Gastroesophageal sphincter (tissue), 4 donors: Measurements from ENCODE around the gene RBFOX2. TPM values are rescaled to one million over a fixed set of nuclear protein-coding genes. Genes with fewer than 3 reads are reported as not detected.
A peak's percentile ranks its signal among the peaks of the same experiment; 100 is the strongest.

Source experiments
- ATAC-seq: fragments of 150-250 bp; one replicate; pipeline ENCODE4 v1.9.1; 2016; ENCODE audit warnings: mild to moderate bottlenecking, moderate library complexity
- H3K27ac ChIP-seq, 4 donors: fragments of 200-600 bp; sonication (generic) in 3 of 4; 1 replicate in 3 of 4; 2 replicates in 1 of 4; pipeline ENCODE4 v1.5.1; 2016 to 2019
- H3K27me3 ChIP-seq: fragments of 200-600 bp; sonication (generic); one replicate; pipeline ENCODE4 v1.5.1; 2019
- H3K36me3 ChIP-seq, 2 donors: fragments of 200-600 bp; sonication (generic); one replicate each; pipeline ENCODE4 v1.5.1; 2019; ENCODE audit warnings: control low read depth in 1 of 2
- H3K4me1 ChIP-seq, 3 donors: fragments of 200-600 bp; sonication (generic); 1 replicate in 2 of 3; 2 replicates in 1 of 3; pipeline ENCODE4 v1.5.1; 2016 to 2019; ENCODE audit warnings: control low read depth in 2 of 3
- H3K4me3 ChIP-seq, 2 donors: fragments of 200-600 bp; sonication (generic); one replicate each; pipeline ENCODE4 v1.5.1; 2019; ENCODE audit warnings: mild to moderate bottlenecking in 1 of 2, moderate library complexity in 1 of 2
- H3K9me3 ChIP-seq, 3 donors: fragments of 200-600 bp; sonication (generic); one replicate each; pipeline ENCODE4 v1.5.1; 2017 to 2019; ENCODE audit warnings: control low read depth in 2 of 3
- CTCF ChIP-seq, 4 experiments: fragments of 200-600 bp in 2 of 4; fragments of 450-650 bp in 2 of 4; sonication (generic) in 1 of 4; IDR thresholded peaks; one replicate each; pipeline ENCODE4 v1.5.1; 2017 to 2019; ENCODE audit warnings: antibody characterized with exemption in 4 of 4, mild to moderate bottlenecking in 2 of 4, moderate library complexity in 2 of 4
- EP300 ChIP-seq: sonication (generic); formaldehyde crosslinking; IDR thresholded peaks from one replicate; pipeline ENCODE4 v1.6.1; 2017; ENCODE audit warnings: antibody characterized with exemption, mild to moderate bottlenecking
- POLR2A ChIP-seq, 2 donors: fragments of 450-650 bp; IDR thresholded peaks; one replicate each; pipeline ENCODE4 v1.6.1; 2017; ENCODE audit warnings: antibody characterized with exemption in 2 of 2, mild to moderate bottlenecking in 2 of 2, moderate library complexity in 1 of 2
- POLR2AphosphoS5 ChIP-seq: sonication (generic); formaldehyde crosslinking; IDR thresholded peaks from one replicate; pipeline ENCODE4 v1.6.1; 2017; ENCODE audit warnings: antibody characterized with exemption
- WGBS, 2 donors: methylation state at CpG; one replicate each; pipeline ENCODE4 v1.1.5; 2018; ENCODE audit warnings: low coverage in 1 of 2; 5-methylcytosine and 5-hydroxymethylcytosine counted together
- total RNA-seq, 4 donors: library from RNA; depleted of rRNA; stranded (reverse); fragments of >200 nt; gene quantifications; one replicate each; pipeline ENCODE4 v1.1.0, GENCODE V29; 2016

Gene RBFOX2
- total RNA-seq, 4 donors from 2014 or later: 120 to 197 (median 169) TPM

- no peak for ATAC-seq
- Histone ChIP-seq H3K9me3 (no peaks in the 10 kb centered on the region), H3K27me3 (no peaks in the 10 kb centered on the region), H3K36me3 (no peaks in the 10 kb centered on the region), H3K4me1 (peaks cover 3 to 77% (median 6%) of the 10 kb centered on the region in 3 donors), H3K4me3 (no peak overlapping the region), H3K27ac (no peak overlapping the region)
- TF ChIP-seq EP300 (no peak), POLR2A (IDR thresholded peaks at IDR 0.05) (no peak), CTCF (IDR thresholded peaks at IDR 0.05) (no peak), POLR2AphosphoS5 (no peak)
- WGBS, 2 donors: 84 to 91% methylated on average over 3 to 4 of the region's 4 CpGs
Measured at GRCh38 chr22:35860087-35860733, 168.4 kb downstream of the RBFOX2 start.

GRCh38 chr22:35854334-35854733, 174.3 kb downstream of the RBFOX2 start:
- Histone ChIP-seq H3K4me3 (no peak overlapping the region), H3K27ac (no peak overlapping the region), H3K9me3 (no peaks in the 10 kb centered on the region), H3K27me3 (no peaks in the 10 kb centered on the region), H3K4me1 (peaks cover 7 to 65% (median 10%) of the 10 kb centered on the region in 3 donors), H3K36me3 (no peaks in the 10 kb centered on the region)
- no peak for ATAC-seq
- WGBS, 2 donors: 100% methylated on average over 1 to 2 of the region's 2 CpGs
- TF ChIP-seq CTCF (IDR thresholded peaks at IDR 0.05) (no peak), EP300 (no peak), POLR2A (IDR thresholded peaks at IDR 0.05) (no peak), POLR2AphosphoS5 (no peak)

- no peak overlapping the region for H3K27ac ChIP-seq
- H3K4me3 ChIP-seq: no peak overlapping the region
- no peaks in the 10 kb centered on the region for H3K27me3 ChIP-seq
- H3K9me3 ChIP-seq: no peaks in the 10 kb centered on the region
- TF ChIP-seq POLR2A (IDR thresholded peaks at IDR 0.05): no peak
- no peak for TF ChIP-seq EP300
- no peak for TF ChIP-seq CTCF (IDR thresholded peaks at IDR 0.05)
- TF ChIP-seq POLR2AphosphoS5: no peak
- no peaks in the 10 kb centered on the region for H3K36me3 ChIP-seq
- peaks cover 7 to 65% (median 10%) of the 10 kb centered on the region in 3 donors for H3K4me1 ChIP-seq
- no peak for ATAC-seq
Measured at GRCh38 chr22:35852076-35852475, 176.5 kb downstream of the RBFOX2 start.

GRCh38 chr22:35850831-35851230, 177.8 kb downstream of the RBFOX2 start:
- WGBS, 2 donors: 61 to 70% methylated on average over 5 of the region's 5 CpGs

More at GRCh38 chr22:35850831-35851230, 177.8 kb downstream of the RBFOX2 start:
- H3K36me3 ChIP-seq: no peaks in the 10 kb centered on the region
- H3K27me3 ChIP-seq: no peaks in the 10 kb centered on the region
- no peak overlapping the region for H3K4me3 ChIP-seq
- no peaks in the 10 kb centered on the region for H3K9me3 ChIP-seq
- TF ChIP-seq EP300 (no peak), POLR2AphosphoS5 (no peak), POLR2A (IDR thresholded peaks at IDR 0.05) (no peak), CTCF (IDR thresholded peaks at IDR 0.05) (no peak)
- H3K4me1 ChIP-seq: peaks cover 7 to 60% (median 10%) of the 10 kb centered on the region in 3 donors
- peak overlapping the region; percentile 26 to 73 (median 66) for H3K27ac ChIP-seq
- ATAC-seq: no peak
